AG10803 (cell line): Measurements from ENCODE around the gene SLC2A9.
A peak's percentile ranks its signal among the peaks of the same experiment; 100 is the strongest.

Experiments used
- DNase-seq: peaks from one replicate; pipeline ENCODE4 v3.0.0; 2010; ENCODE audit warnings: low read depth
- H3K4me3 ChIP-seq: 2 replicates; pipeline ENCODE4 v1.5.1; 2011; ENCODE audit warnings: mild to moderate bottlenecking, low read length, control low read depth
- TF ChIP-seq, protein P1 (sequence below): conservative IDR thresholded peaks from 2 replicates; pipeline ENCODE4 v1.5.1; 2011; ENCODE audit warnings: mild to moderate bottlenecking, low read length, control low read depth, inconsistent platforms

Gene SLC2A9

DNA sequence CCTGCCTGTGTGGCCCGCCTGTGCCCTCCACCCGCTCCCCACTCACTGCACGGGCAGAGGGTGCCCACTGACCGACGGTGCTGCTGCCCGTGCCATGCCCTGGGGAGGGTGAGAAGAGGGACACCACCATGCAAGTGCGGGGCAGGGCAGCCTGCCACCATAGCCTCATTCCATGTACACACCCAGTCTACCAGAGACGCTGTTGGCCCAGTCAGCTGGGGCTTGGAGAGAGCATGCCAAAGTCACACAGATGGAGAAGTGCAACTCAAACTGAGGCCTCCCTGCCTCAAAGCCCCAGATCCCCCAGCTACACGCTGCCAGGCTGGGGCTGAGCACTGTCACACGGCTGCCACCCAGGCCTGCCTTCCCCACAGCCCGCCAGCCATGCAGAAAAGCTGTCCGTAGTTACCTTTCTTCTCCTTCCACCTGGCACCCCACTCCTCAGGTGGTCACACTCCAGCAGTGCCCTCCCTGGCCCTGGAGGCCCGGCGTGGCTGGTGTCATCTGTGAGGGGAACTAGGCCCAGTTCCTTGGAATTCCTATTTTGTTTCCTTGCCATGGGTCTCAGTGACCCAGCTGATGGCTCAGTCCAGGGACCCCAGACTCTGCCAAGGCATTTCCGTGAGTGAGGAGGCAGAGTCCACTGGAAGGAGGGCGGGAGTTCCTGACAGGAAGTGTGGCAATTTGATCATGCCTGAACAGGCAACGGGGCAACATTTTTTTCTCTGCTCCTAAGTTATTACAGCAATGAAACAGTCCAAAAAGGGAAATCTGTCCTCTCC is at the start of gene SLC2A9:
Gene SLC2A9 (minus strand): TSS at position 627 of the 782 bp plus-strand sequence. CDS start 68 bp downstream, at position 559.
- DNase-seq = peak; percentile 57
- H3K4me3 ChIP-seq = peak within 1 kb of the TSS; percentile 43
- TF ChIP-seq, protein P1, sequence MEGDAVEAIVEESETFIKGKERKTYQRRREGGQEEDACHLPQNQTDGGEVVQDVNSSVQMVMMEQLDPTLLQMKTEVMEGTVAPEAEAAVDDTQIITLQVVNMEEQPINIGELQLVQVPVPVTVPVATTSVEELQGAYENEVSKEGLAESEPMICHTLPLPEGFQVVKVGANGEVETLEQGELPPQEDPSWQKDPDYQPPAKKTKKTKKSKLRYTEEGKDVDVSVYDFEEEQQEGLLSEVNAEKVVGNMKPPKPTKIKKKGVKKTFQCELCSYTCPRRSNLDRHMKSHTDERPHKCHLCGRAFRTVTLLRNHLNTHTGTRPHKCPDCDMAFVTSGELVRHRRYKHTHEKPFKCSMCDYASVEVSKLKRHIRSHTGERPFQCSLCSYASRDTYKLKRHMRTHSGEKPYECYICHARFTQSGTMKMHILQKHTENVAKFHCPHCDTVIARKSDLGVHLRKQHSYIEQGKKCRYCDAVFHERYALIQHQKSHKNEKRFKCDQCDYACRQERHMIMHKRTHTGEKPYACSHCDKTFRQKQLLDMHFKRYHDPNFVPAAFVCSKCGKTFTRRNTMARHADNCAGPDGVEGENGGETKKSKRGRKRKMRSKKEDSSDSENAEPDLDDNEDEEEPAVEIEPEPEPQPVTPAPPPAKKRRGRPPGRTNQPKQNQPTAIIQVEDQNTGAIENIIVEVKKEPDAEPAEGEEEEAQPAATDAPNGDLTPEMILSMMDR = no peak

DNA sequence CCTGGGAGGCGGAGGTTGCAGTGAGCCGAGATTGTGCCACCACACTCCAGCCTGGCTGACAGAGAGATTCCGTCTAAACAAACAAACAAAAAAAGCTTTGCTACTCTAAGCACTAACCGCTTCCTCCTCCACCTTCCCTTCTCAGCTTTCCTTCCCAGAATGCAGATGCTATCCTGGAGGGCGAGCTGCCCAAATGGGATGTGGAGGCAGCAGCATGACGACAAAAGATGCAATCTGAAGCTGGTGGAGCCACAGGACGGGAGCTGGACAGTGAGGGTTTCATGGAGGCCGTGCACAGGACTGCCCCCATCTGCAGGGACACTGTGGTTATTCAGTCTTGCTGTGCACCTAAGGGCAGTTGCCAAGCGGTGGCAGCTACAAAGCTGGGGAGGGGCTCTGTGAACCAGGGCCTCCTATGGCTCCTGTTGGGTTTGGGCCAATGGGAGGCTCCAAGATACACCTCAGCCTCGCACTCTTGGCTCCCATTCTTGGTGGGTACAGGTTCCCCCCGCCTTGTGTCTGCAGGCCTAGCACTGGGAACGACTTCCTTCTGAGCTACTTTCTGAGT is 47.9 kb upstream of the SLC2A9 start:
- TF ChIP-seq, protein P1 = no peak
- DNase-seq = no peak
- no peak overlapping the region for H3K4me3 ChIP-seq

DNA sequence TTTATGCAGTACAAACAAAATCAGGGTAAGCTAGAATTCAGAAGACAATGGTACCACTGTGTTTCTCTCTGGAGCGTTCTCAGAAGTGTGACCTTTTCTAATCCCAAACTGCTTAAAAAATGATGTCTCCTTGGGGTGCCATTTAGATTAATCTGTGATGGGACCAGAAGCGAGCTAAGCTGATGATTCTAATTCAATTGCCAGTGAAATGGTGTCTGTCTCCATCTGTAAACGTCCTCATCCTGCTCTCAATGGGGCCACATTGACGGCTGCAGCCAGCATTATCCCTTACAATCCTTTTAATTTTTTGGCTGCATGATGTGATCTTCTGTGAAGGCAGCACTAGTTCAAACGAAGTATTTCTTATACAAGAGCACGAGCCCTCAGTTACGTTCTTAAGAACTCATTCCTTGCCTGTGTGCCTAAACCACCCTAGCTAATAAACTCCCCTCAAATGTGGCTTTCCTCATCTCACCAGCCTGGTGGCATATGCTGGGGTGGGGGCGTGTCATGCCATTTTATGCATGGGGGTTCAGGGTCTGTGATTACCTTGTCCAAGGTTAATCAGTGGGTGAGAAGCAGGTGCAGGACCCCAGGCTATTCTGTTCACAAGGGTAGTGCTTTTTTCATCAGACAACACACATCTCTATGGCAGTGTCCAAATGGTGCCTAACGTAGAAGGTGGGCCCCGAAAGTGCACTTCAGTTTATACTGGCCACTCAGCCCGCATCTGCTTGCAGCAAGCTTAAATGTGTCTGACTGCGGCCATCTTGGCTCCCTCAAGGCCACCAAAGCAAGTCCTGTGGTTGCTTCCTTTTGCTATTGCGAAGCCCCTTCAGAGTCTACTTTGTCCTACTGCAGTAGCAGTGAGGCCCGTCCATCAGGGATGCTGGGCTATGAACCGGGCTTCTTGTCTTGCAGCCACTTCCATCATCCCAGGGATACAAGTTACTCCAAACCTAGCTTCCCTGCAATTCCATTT is 45.7 kb upstream of the SLC2A9 start:
- no peak for DNase-seq
- TF ChIP-seq, protein P1 = no peak
- no peak overlapping the region for H3K4me3 ChIP-seq

DNA sequence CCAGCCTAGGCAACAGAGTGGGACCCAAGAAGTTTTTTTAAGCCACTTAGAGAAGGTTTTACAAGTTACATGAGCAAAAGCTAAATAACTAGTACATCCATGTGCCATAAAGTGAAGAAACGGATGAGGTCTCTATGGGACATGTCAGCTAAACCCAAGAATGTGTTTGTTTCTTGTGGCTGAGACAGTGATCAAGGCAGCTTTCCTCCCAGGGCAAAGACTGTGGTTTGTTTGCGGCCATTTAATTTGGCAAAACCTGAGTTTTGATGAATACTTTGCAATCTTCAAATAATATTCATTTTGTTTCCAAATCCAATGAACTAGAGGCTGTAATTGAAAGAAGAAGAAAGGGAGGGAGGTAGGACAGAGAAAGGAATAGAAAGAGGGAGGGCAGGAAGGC is 44.9 kb upstream of the SLC2A9 start:
- TF ChIP-seq, protein P1 = no peak
- H3K4me3 ChIP-seq = no peak overlapping the region

DNA sequence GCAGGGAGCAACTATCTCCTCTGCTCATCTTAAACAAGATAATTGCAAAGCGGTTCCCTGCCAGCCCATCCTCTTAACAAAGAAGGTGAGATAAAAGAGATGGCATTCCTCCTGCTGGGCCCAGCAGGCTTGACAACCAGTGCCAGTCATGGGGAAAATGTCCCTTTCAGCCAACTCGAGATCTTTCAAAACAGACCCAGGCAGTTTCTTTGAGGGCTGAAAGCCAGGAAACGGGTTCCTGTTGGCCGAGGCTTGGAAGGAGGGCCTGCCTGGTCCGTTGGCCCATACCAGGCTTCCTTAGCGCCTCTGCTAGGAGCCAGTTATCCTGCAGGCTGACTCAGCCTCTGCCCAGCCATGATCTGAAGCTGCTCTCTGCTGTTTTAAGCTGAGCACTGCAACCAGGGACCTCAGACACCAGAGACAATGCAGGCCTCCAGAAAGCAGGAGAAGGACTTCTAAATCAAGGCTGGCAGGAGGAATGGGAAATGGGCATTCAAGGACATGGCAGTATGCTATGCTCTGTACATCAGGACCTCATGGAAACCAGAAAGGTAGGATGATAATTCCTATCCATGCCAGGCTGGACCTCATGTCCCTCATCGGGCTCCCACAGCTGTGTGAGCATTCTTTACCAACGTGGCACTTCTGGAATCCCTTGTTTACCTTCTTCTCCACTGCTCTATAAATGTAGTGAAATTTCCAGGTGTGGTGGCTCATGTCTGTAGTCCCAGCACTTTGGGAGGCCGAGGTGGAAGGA is 42.4 kb upstream of the SLC2A9 start:
- no peak overlapping the region for H3K4me3 ChIP-seq
- TF ChIP-seq, protein P1 = peak; percentile 87
- peak; percentile 85 for DNase-seq

More for the DNA sequence above, 44.9 kb upstream of the SLC2A9 start:
- peak; percentile 60 for DNase-seq

DNA sequence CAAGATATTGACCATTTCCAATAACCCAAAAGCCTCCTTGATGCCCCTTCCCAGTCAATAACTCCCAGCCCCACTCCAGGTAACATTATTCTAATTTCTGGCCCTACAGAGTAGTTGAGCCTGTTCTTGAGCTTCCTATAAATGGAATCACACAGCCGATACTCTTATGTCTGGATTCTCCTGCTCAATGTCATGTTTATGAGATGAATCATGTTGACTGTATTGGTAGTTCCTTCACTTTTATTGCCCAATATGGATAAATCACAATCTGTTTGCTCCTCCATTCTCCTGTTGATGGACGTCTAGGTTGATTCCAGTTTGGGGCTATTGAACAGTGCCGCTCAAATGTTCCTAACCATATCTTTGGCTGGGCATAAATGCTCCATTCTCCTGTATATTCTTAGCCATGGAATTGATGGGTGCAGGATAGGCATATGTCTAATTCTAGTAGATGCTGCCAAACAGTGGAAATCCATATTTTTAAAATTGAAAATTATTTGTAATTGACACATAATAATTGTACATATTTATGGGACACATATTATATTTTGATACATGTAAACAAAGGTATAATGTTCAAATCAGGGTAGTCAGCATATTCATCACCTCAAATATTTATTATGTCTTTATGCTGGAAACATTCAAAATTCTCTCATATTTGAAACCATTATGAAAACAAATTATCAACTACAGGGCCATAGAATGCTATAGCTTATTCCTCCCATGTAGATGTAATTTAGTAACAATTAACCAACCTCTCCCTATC is 40.5 kb upstream of the SLC2A9 start:
- TF ChIP-seq, protein P1 = no peak
- DNase-seq = peak; percentile 32
- H3K4me3 ChIP-seq = no peak overlapping the region
